ENCODE measurements around the gene ZNF76.

The ZNF76 gene

GRCh38 chr6:35238843-35239289, 20.7 kb upstream of the ZNF76 start:
- DNase-seq: no peak

GRCh38 chr6:35239581-35239980, 20.0 kb upstream of the ZNF76 start:
- no peak for DNase-seq

- peak; percentile 32 for DNase-seq
Measured at GRCh38 chr6:35240838-35241801, 18.4 kb upstream of the ZNF76 start.

GRCh38 chr6:35242486-35242885, 17.0 kb upstream of the ZNF76 start:
- no peak for DNase-seq

GRCh38 chr6:35242906-35243305, 16.6 kb upstream of the ZNF76 start:
- no peak for DNase-seq

GRCh38 chr6:35243386-35243958, 16.1 kb upstream of the ZNF76 start:
- no peak for DNase-seq

DNA sequence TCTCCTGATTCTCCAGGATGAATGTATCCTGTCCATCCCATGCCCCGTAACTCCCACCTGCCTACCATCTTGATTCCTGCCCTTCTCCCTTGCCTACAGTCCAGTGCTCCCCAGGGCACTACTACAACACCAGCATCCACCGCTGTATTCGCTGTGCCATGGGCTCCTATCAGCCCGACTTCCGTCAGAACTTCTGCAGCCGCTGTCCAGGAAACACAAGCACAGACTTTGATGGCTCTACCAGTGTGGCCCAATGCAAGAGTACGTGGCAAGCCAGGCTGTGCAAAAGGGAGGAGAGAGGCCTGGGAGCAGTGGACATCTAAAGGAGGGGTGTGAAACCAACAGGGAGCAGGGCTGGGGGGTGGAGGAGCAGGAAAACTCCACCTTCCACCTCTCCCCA, 15.0 kb upstream of the ZNF76 start:
- DNase-seq: no peak

GRCh38 chr6:35247642-35248231, 11.8 kb upstream of the ZNF76 start:
- DNase-seq: no peak

- no peak for DNase-seq
Measured at GRCh38 chr6:35248300-35248699, 11.2 kb upstream of the ZNF76 start.

GRCh38 chr6:35248965-35249364, 10.6 kb upstream of the ZNF76 start:
- no peak for DNase-seq

GRCh38 chr6:35251949-35252348, 7.6 kb upstream of the ZNF76 start:
- no peak for DNase-seq

GRCh38 chr6:35253249-35253648, 6.3 kb upstream of the ZNF76 start:
- DNase-seq: no peak

- no peak for DNase-seq
Measured at GRCh38 chr6:35258336-35258735, 1.2 kb upstream of the ZNF76 start.

DNA sequence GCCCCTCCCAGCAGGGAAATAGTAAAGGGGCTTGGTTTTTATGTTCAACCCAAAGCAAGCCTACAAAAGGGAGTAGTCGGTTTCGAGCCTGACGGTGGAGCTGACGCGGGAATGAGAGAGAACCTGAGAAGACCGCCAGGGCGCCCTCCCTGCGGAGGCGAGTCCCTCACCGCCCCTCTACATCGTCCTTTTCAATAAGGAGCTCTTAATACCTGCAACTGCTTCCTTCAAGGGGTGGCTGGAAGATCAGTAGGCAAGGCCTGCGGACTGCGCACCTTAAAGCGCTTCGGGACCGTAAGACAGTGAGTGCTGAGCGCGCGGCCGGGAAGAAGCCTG, 709 bp upstream of the ZNF76 start:
- DNase-seq: no peak

GRCh38 chr6:35259948-35260590, 534 bp downstream of the ZNF76 start:
- DNase-seq: no peak

GRCh38 chr6:35260591-35261570, 1.3 kb downstream of the ZNF76 start:
- DNase-seq: no peak

- no peak for DNase-seq
Measured at GRCh38 chr6:35262596-35262995, 3.1 kb downstream of the ZNF76 start.

DNA sequence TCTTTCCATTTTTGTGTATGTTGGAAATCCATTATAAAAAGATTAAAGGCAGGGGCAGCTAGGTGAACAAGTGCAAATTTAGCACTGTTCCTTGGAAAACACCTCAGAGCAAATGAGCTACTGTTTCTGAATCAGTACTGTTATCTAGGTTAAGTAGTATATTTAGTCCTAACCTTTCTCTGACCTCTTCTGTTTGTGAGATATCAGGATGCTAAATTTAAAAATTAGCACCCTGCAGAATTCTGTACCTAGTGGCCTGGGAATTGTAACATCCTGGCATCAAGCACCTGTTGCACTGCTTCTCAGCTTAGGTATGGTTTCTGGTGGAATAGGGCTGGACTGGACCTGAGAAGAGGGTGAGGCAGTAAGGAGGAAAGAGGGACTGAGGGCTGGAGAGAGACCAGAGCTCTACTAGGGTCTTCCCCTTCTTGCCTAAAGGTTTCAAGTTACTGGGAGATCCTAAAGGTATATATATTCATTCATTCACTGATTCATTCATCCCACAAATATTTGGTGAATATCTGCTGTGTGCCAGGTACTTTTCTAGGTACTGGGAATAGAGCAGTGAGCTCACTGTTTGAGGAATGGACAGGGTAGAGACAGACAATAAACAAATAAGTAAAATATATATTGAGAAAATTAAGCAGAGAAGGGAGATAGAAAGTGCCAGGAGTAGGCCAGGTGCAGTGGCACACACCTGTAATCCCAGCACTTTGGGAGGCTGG, 5.2 kb downstream of the ZNF76 start:
- DNase-seq: no peak

DNA sequence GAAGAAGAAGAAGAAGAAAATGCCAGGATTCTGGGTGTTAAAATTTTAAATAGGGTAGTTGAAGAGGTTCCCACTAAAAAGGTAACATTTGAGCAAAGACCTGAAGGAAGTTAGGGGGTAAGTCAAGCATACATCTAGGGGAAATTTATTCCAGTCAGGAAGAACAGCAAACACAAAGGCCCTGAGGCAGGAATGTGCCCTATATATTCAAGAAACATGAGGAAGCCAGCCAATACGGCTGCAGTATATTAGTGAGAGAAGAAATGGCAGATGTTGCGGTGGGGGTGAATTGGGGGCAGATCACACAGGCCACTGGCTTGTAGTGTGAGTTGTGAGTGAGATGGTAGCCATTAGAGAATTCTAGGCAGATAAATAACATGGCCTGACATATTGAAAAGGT, 6.0 kb downstream of the ZNF76 start:
- DNase-seq: no peak

GRCh38 chr6:35267446-35267845, 7.9 kb downstream of the ZNF76 start:
- no peak for DNase-seq

- DNase-seq: no peak
Measured at GRCh38 chr6:35267897-35268296, 8.4 kb downstream of the ZNF76 start.

DNA sequence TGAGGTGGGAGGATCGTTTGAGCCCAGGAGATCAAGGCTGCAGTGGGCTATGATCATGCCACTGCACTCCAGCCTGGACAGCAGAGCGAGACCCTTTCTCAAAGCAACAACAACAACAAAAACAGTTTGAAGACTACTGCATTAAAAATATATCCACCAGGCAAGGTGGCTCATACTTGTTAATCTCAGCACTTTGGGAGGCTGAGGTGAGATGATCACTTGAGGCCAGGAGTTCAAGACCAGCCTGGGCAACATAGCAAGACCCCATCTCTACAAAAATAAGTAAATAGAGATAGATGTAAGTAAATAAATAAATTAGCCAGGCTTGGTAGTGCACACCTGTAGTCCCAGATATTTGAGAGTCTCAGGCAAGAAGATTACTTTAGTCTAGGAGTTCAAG, 12.5 kb downstream of the ZNF76 start:
- no peak for DNase-seq

All from T1000 (cell line).